ENCODE results near the gene DHX16.

- TF ChIP-seq, protein P1, sequence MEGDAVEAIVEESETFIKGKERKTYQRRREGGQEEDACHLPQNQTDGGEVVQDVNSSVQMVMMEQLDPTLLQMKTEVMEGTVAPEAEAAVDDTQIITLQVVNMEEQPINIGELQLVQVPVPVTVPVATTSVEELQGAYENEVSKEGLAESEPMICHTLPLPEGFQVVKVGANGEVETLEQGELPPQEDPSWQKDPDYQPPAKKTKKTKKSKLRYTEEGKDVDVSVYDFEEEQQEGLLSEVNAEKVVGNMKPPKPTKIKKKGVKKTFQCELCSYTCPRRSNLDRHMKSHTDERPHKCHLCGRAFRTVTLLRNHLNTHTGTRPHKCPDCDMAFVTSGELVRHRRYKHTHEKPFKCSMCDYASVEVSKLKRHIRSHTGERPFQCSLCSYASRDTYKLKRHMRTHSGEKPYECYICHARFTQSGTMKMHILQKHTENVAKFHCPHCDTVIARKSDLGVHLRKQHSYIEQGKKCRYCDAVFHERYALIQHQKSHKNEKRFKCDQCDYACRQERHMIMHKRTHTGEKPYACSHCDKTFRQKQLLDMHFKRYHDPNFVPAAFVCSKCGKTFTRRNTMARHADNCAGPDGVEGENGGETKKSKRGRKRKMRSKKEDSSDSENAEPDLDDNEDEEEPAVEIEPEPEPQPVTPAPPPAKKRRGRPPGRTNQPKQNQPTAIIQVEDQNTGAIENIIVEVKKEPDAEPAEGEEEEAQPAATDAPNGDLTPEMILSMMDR (IDR thresholded peaks at IDR 0.05; ENCODE audit: insufficient read depth, low read length, poor library complexity, severe bottlenecking) = no peak
- TF ChIP-seq EZH2phosphoT487 (conservative IDR thresholded peaks at IDR 0.05; ENCODE audit: low read length) = no peak
These were observed 17.8 kb upstream of the DHX16 start, which contains the start of gene NRM for GRCh38 chr6:30690403-30691207.
